Measurements from ENCODE around the gene EFNA4. TPM values are rescaled to one million over a fixed set of nuclear protein-coding genes. Genes with fewer than 3 reads are reported as not detected.
"Not testable (repeated sequence)": the region's sequence is repeated elsewhere in the genome, so short reads cannot be mapped to it uniquely, and the experiment has no call there.

The EFNA4 gene
- polyA plus RNA-seq, 2 of the 4 experiments (the other 2 are of a cell fraction): 3.1 to 8.7 TPM

- TF ChIP-seq, protein P1, sequence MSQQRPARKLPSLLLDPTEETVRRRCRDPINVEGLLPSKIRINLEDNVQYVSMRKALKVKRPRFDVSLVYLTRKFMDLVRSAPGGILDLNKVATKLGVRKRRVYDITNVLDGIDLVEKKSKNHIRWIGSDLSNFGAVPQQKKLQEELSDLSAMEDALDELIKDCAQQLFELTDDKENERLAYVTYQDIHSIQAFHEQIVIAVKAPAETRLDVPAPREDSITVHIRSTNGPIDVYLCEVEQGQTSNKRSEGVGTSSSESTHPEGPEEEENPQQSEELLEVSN (IDR thresholded peaks at IDR 0.05; ENCODE audit: borderline replicate concordance, low read depth): no peak
Observed at GRCh38 chr1:155117610-155118009, 54.1 kb downstream of the EFNA4 start (continued).

GRCh38 chr1:155118090-155118489 is 54.5 kb downstream of the EFNA4 start:
- H3K4me1 ChIP-seq; H3K9me3 ChIP-seq; FAIRE-seq; H3K4me2 ChIP-seq; H3K4me3 ChIP-seq; DNase-seq (ENCODE audit: low read depth in 1 of 2, low spot score in 1 of 2); H3K27ac ChIP-seq; ATAC-seq: not testable (repeated sequence)
- 80% methylated on average over 7 of the region's 7 CpGs for WGBS (ENCODE audit: missing lambda C conversion rate)
- POLR2A ChIA-PET: interaction anchor here (0.7 kb wide), 1 partner anchor 22 kb away, joined by 3 read pairs; no protein-coding TSS in a partner anchor
- CTCF ChIA-PET: interaction anchor here (0.6 to 5.0 kb wide), 7 partner anchors 9 to 57 kb away, joined by 3 to 39 read pairs (median 4); partner anchors contain the start of gene EFNA1

Other genes starting within 250 kb of the EFNA4 start
- 0.03 and 0.08 TPM in 2 replicates for gene KCNN3, start 193.5 kb upstream of the EFNA4 start, polyA plus RNA-seq (2011; rRNA removed)
- 0.01 to 0.04 TPM in 2 of 3 replicates, not detected in the other for gene KCNN3, start 193.5 kb upstream of the EFNA4 start, polyA plus RNA-seq (2017; fragmentation: RNase III; extraction: RNeasy Plus Mini Kit Qiagen cat#74134 plus additional on column Dnase treatment)
- 31.4 and 35.7 TPM in 2 replicates for gene PMVK, start 127.0 kb upstream of the EFNA4 start, polyA plus RNA-seq (2011; rRNA removed)
- gene PMVK, start 127.0 kb upstream of the EFNA4 start, polyA plus RNA-seq (2017; fragmentation: RNase III; extraction: RNeasy Plus Mini Kit Qiagen cat#74134 plus additional on column Dnase treatment): 52.0 to 57.3 TPM (median 53.0 TPM) in 3 replicates
- gene PBXIP1, start 107.6 kb upstream of the EFNA4 start, polyA plus RNA-seq (2011; rRNA removed): 15.0 and 16.8 TPM in 2 replicates
- 13.9 to 22.4 TPM (median 20.8 TPM) in 3 replicates for gene PBXIP1, start 107.6 kb upstream of the EFNA4 start, polyA plus RNA-seq (2017; fragmentation: RNase III; extraction: RNeasy Plus Mini Kit Qiagen cat#74134 plus additional on column Dnase treatment)
- gene PYGO2, start 102.0 kb upstream of the EFNA4 start, polyA plus RNA-seq (2011; rRNA removed): 24.6 and 25.8 TPM in 2 replicates
- 15.7 to 18.9 TPM (median 18.3 TPM) in 3 replicates for gene PYGO2, start 102.0 kb upstream of the EFNA4 start, polyA plus RNA-seq (2017; fragmentation: RNase III; extraction: RNeasy Plus Mini Kit Qiagen cat#74134 plus additional on column Dnase treatment)
- 174 and 203 TPM in 2 replicates for gene SHC1, start 93.0 kb upstream of the EFNA4 start, polyA plus RNA-seq (2011; rRNA removed)
- gene SHC1, start 93.0 kb upstream of the EFNA4 start, polyA plus RNA-seq (2017; fragmentation: RNase III; extraction: RNeasy Plus Mini Kit Qiagen cat#74134 plus additional on column Dnase treatment): 117 to 124 TPM (median 118 TPM) in 3 replicates
- gene CKS1B, start 89.1 kb upstream of the EFNA4 start, polyA plus RNA-seq (2011; rRNA removed): 725 and 787 TPM in 2 replicates
- gene CKS1B, start 89.1 kb upstream of the EFNA4 start, polyA plus RNA-seq (2017; fragmentation: RNase III; extraction: RNeasy Plus Mini Kit Qiagen cat#74134 plus additional on column Dnase treatment): 345 to 366 TPM (median 356 TPM) in 3 replicates
- 43.5 and 57.1 TPM in 2 replicates for gene FLAD1, start 80.4 kb upstream of the EFNA4 start, polyA plus RNA-seq (2011; rRNA removed)
- 34.1 to 38.2 TPM (median 36.0 TPM) in 3 replicates for gene FLAD1, start 80.4 kb upstream of the EFNA4 start, polyA plus RNA-seq (2017; fragmentation: RNase III; extraction: RNeasy Plus Mini Kit Qiagen cat#74134 plus additional on column Dnase treatment)
- gene LENEP, start 70.2 kb upstream of the EFNA4 start, polyA plus RNA-seq (2011; rRNA removed): 0.32 TPM in 1 of 2 replicates, not detected in the other
- gene LENEP, start 70.2 kb upstream of the EFNA4 start, polyA plus RNA-seq (2017; fragmentation: RNase III; extraction: RNeasy Plus Mini Kit Qiagen cat#74134 plus additional on column Dnase treatment): not detected in 3 replicates
- gene ZBTB7B, start 60.9 kb upstream of the EFNA4 start, polyA plus RNA-seq (2011; rRNA removed): 20.5 and 20.8 TPM in 2 replicates
- 24.7 to 30.7 TPM (median 29.0 TPM) in 3 replicates for gene ZBTB7B, start 60.9 kb upstream of the EFNA4 start, polyA plus RNA-seq (2017; fragmentation: RNase III; extraction: RNeasy Plus Mini Kit Qiagen cat#74134 plus additional on column Dnase treatment)
- gene DCST2, start 30.0 kb upstream of the EFNA4 start, polyA plus RNA-seq (2011; rRNA removed): 1.0 and 1.5 TPM in 2 replicates
- gene DCST2, start 30.0 kb upstream of the EFNA4 start, polyA plus RNA-seq (2017; fragmentation: RNase III; extraction: RNeasy Plus Mini Kit Qiagen cat#74134 plus additional on column Dnase treatment): 0.23 to 0.46 TPM (median 0.43 TPM) in 3 replicates
- 0.06 TPM in 1 of 2 replicates, not detected in the other for gene DCST1, start 29.9 kb upstream of the EFNA4 start, polyA plus RNA-seq (2011; rRNA removed)
- gene DCST1, start 29.9 kb upstream of the EFNA4 start, polyA plus RNA-seq (2017; fragmentation: RNase III; extraction: RNeasy Plus Mini Kit Qiagen cat#74134 plus additional on column Dnase treatment): not detected in 3 replicates
- gene ADAM15, start 12.4 kb upstream of the EFNA4 start, polyA plus RNA-seq (2011; rRNA removed): 25.6 and 33.6 TPM in 2 replicates
- gene ADAM15, start 12.4 kb upstream of the EFNA4 start, polyA plus RNA-seq (2017; fragmentation: RNase III; extraction: RNeasy Plus Mini Kit Qiagen cat#74134 plus additional on column Dnase treatment): 33.0 to 35.2 TPM (median 34.2 TPM) in 3 replicates
- gene EFNA3, start 15.1 kb downstream of the EFNA4 start, polyA plus RNA-seq (2011; rRNA removed): 1.9 and 2.6 TPM in 2 replicates
- gene EFNA3, start 15.1 kb downstream of the EFNA4 start, polyA plus RNA-seq (2017; fragmentation: RNase III; extraction: RNeasy Plus Mini Kit Qiagen cat#74134 plus additional on column Dnase treatment): 2.0 to 3.2 TPM (median 2.7 TPM) in 3 replicates
- 38.9 and 64.6 TPM in 2 replicates for gene EFNA1, start 64.1 kb downstream of the EFNA4 start, polyA plus RNA-seq (2011; rRNA removed)
- gene EFNA1, start 64.1 kb downstream of the EFNA4 start, polyA plus RNA-seq (2017; fragmentation: RNase III; extraction: RNeasy Plus Mini Kit Qiagen cat#74134 plus additional on column Dnase treatment): 19.1 to 25.4 TPM (median 25.1 TPM) in 3 replicates
- gene SLC50A1, start 72.1 kb downstream of the EFNA4 start, polyA plus RNA-seq (2011; rRNA removed): 39.3 and 39.4 TPM in 2 replicates
- gene SLC50A1, start 72.1 kb downstream of the EFNA4 start, polyA plus RNA-seq (2017; fragmentation: RNase III; extraction: RNeasy Plus Mini Kit Qiagen cat#74134 plus additional on column Dnase treatment): 28.2 to 30.7 TPM (median 28.9 TPM) in 3 replicates
- gene DPM3, start 76.8 kb downstream of the EFNA4 start, polyA plus RNA-seq (2011; rRNA removed): 22.8 and 33.7 TPM in 2 replicates
- 67.5 to 83.0 TPM (median 80.3 TPM) in 3 replicates for gene DPM3, start 76.8 kb downstream of the EFNA4 start, polyA plus RNA-seq (2017; fragmentation: RNase III; extraction: RNeasy Plus Mini Kit Qiagen cat#74134 plus additional on column Dnase treatment)
- gene KRTCAP2, start 109.6 kb downstream of the EFNA4 start, polyA plus RNA-seq (2011; rRNA removed): 154 and 227 TPM in 2 replicates
- gene KRTCAP2, start 109.6 kb downstream of the EFNA4 start, polyA plus RNA-seq (2017; fragmentation: RNase III; extraction: RNeasy Plus Mini Kit Qiagen cat#74134 plus additional on column Dnase treatment): 216 to 218 TPM (median 217 TPM) in 3 replicates
- gene TRIM46, start 110.1 kb downstream of the EFNA4 start, polyA plus RNA-seq (2011; rRNA removed): 1.1 and 1.5 TPM in 2 replicates
- 1.7 to 2.8 TPM (median 2.7 TPM) in 3 replicates for gene TRIM46, start 110.1 kb downstream of the EFNA4 start, polyA plus RNA-seq (2017; fragmentation: RNase III; extraction: RNeasy Plus Mini Kit Qiagen cat#74134 plus additional on column Dnase treatment)
- 13.8 and 16.2 TPM in 2 replicates for gene THBS3, start 144.2 kb downstream of the EFNA4 start, polyA plus RNA-seq (2011; rRNA removed)
- gene THBS3, start 144.2 kb downstream of the EFNA4 start, polyA plus RNA-seq (2017; fragmentation: RNase III; extraction: RNeasy Plus Mini Kit Qiagen cat#74134 plus additional on column Dnase treatment): 8.9 to 14.2 TPM (median 12.1 TPM) in 3 replicates
- 53.4 and 73.9 TPM in 2 replicates for gene MTX1, start 145.0 kb downstream of the EFNA4 start, polyA plus RNA-seq (2011; rRNA removed)
- 64.5 to 67.2 TPM (median 67.1 TPM) in 3 replicates for gene MTX1, start 145.0 kb downstream of the EFNA4 start, polyA plus RNA-seq (2017; fragmentation: RNase III; extraction: RNeasy Plus Mini Kit Qiagen cat#74134 plus additional on column Dnase treatment)
- gene ENTREP3, start 191.7 kb downstream of the EFNA4 start, polyA plus RNA-seq (2011; rRNA removed): 8.4 and 10.7 TPM in 2 replicates
- gene ENTREP3, start 191.7 kb downstream of the EFNA4 start, polyA plus RNA-seq (2017; fragmentation: RNase III; extraction: RNeasy Plus Mini Kit Qiagen cat#74134 plus additional on column Dnase treatment): 22.4 to 29.5 TPM (median 27.3 TPM) in 3 replicates
- 135 and 147 TPM in 2 replicates for gene SCAMP3, start 198.6 kb downstream of the EFNA4 start, polyA plus RNA-seq (2011; rRNA removed)
- 73.1 to 78.1 TPM (median 75.9 TPM) in 3 replicates for gene SCAMP3, start 198.6 kb downstream of the EFNA4 start, polyA plus RNA-seq (2017; fragmentation: RNase III; extraction: RNeasy Plus Mini Kit Qiagen cat#74134 plus additional on column Dnase treatment)
- gene CLK2, start 209.8 kb downstream of the EFNA4 start, polyA plus RNA-seq (2011; rRNA removed): 45.7 and 51.0 TPM in 2 replicates
- gene CLK2, start 209.8 kb downstream of the EFNA4 start, polyA plus RNA-seq (2017; fragmentation: RNase III; extraction: RNeasy Plus Mini Kit Qiagen cat#74134 plus additional on column Dnase treatment): 32.4 to 37.9 TPM (median 37.5 TPM) in 3 replicates
- 4.1 and 7.3 TPM in 2 replicates for gene HCN3, start 213.7 kb downstream of the EFNA4 start, polyA plus RNA-seq (2011; rRNA removed)
- 5.3 to 8.1 TPM (median 7.6 TPM) in 3 replicates for gene HCN3, start 213.7 kb downstream of the EFNA4 start, polyA plus RNA-seq (2017; fragmentation: RNase III; extraction: RNeasy Plus Mini Kit Qiagen cat#74134 plus additional on column Dnase treatment)
- 0.03 TPM in 1 of 2 replicates, not detected in the other for gene PKLR, start 237.7 kb downstream of the EFNA4 start, polyA plus RNA-seq (2011; rRNA removed)
- gene PKLR, start 237.7 kb downstream of the EFNA4 start, polyA plus RNA-seq (2017; fragmentation: RNase III; extraction: RNeasy Plus Mini Kit Qiagen cat#74134 plus additional on column Dnase treatment): 0.03 TPM in 1 of 3 replicates, not detected in the others
- 143 and 148 TPM in 2 replicates for gene FDPS, start 245.1 kb downstream of the EFNA4 start, polyA plus RNA-seq (2011; rRNA removed)
- 176 to 228 TPM (median 205 TPM) in 3 replicates for gene FDPS, start 245.1 kb downstream of the EFNA4 start, polyA plus RNA-seq (2017; fragmentation: RNase III; extraction: RNeasy Plus Mini Kit Qiagen cat#74134 plus additional on column Dnase treatment)

Data from A549 (cell line).